B cell (primary cell): ENCODE measurements around the gene TLR4. TPM values are rescaled to one million over a fixed set of nuclear protein-coding genes. Genes with fewer than 3 reads are reported as not detected.

Experiments
- ATAC-seq: fragments of 200-7000 bp; cut with Tn5 transposase; one replicate; pipeline ENCODE4 v1.10.0; 2021; ENCODE audit warnings: low read depth, mild to moderate bottlenecking, moderate number of reproducible peaks, moderate library complexity
- CTCF ChIA-PET: fragments of 350-600 bp; sonication (Branson Sonifier 250); formaldehyde crosslinking; loops from one replicate; lab custom pipeline; 2021; ENCODE audit warnings: antibody characterized with exemption, inconsistent platforms; lab: Charles Lee
- POLR2A ChIA-PET: fragments of 350-600 bp; sonication (Branson Sonifier 250); formaldehyde crosslinking; loops from one replicate; lab custom pipeline; 2021; ENCODE audit warnings: antibody characterized with exemption; lab: Charles Lee
- DNase-seq: peaks from one replicate; pipeline ENCODE4 v3.0.0; 2013
- H2AFZ ChIP-seq: 2 replicates; pipeline ENCODE4 v1.6.1; 2012; ENCODE audit warnings: mild to moderate bottlenecking, low read depth, low read length; ENCODE audit not compliant: insufficient read depth, poor library complexity, severe bottlenecking
- H3K27ac ChIP-seq, 2 donors: 1 replicate in 1 of 2; 2 replicates in 1 of 2; pipeline ENCODE4 v1.5.1; 2012 to 2013; ENCODE audit warnings: low read length in 2 of 2, mild to moderate bottlenecking in 2 of 2, moderate library complexity in 1 of 2
- H3K27me3 ChIP-seq, 4 experiments: fragments of 200-600 bp in 1 of 4; sonication (generic) in 1 of 4; replicated peaks in 1 of 4; 1 replicate in 2 of 4; 2 replicates in 2 of 4; pipeline versions ENCODE4 v1.6.1 to v1.7.0; 2013 to 2016; ENCODE audit warnings: low read length in 3 of 4, mild to moderate bottlenecking in 2 of 4, mixed read lengths in 1 of 4, moderate library complexity in 1 of 4; ENCODE audit not compliant: insufficient read depth in 4 of 4, control insufficient read depth in 3 of 4; ENCODE audit errors: control extremely low read depth in 1 of 4
- H3K36me3 ChIP-seq, 2 experiments: replicated peaks in 1 of 2; 1 replicate in 1 of 2; 2 replicates in 1 of 2; pipeline versions ENCODE4 v1.6.1 to v1.7.1; 2013; ENCODE audit warnings: low read length in 1 of 2; ENCODE audit not compliant: insufficient read depth in 2 of 2, control insufficient read depth in 1 of 2; ENCODE audit errors: control extremely low read depth in 1 of 2, extremely low read depth in 1 of 2
- H3K4me1 ChIP-seq, 2 donors: fragments of 200-600 bp in 1 of 2; sonication (generic) in 1 of 2; 1 replicate in 1 of 2; 2 replicates in 1 of 2; pipeline versions ENCODE4 v1.5.1 to v1.6.1; 2013 to 2017; ENCODE audit warnings: low read length in 2 of 2; ENCODE audit not compliant: control insufficient read depth in 2 of 2, insufficient read depth in 2 of 2
- H3K4me2 ChIP-seq: replicated peaks from 2 replicates; pipeline ENCODE3; 2012; ENCODE audit warnings: mild to moderate bottlenecking, low read depth, low read length; ENCODE audit not compliant: poor library complexity, severe bottlenecking
- H3K4me3 ChIP-seq, 5 experiments: fragments of 200-600 bp in 1 of 5; sonication (generic) in 1 of 5; 1 replicate in 3 of 5; 2 replicates in 2 of 5; pipeline versions ENCODE4 v1.5.1 to v1.7.0; 2011 to 2016; ENCODE audit warnings: low read length in 4 of 5, mild to moderate bottlenecking in 4 of 5, low read depth in 2 of 5, control low read depth in 1 of 5, moderate library complexity in 1 of 5; ENCODE audit not compliant: insufficient read depth in 1 of 5; ENCODE audit errors: control extremely low read depth in 1 of 5, extremely low read depth in 1 of 5
- H3K79me2 ChIP-seq: fragments of 200-600 bp; sonication (generic); one replicate; pipeline ENCODE4 v1.6.0; 2016; ENCODE audit warnings: low read length; ENCODE audit not compliant: control insufficient read depth, insufficient read depth
- H3K9ac ChIP-seq: fragments of 200-600 bp; sonication (generic); 2 replicates; pipeline ENCODE4 v1.6.1; 2017; ENCODE audit warnings: mild to moderate bottlenecking, low read length, moderate library complexity
- H3K9me3 ChIP-seq, 3 donors: one replicate each; pipeline versions ENCODE4 v1.6.1 to v1.7.1; 2013; ENCODE audit warnings: low read length in 2 of 3; ENCODE audit not compliant: control insufficient read depth in 2 of 3, insufficient read depth in 1 of 3; ENCODE audit errors: control extremely low read depth in 1 of 3
- H4K20me1 ChIP-seq: 2 replicates; pipeline ENCODE4 v1.6.0; 2012; ENCODE audit warnings: mild to moderate bottlenecking, low read length; ENCODE audit not compliant: insufficient read depth, control insufficient read depth, poor library complexity, severe bottlenecking
- H3K27ac Mint-ChIP-seq: one replicate; pipeline ENCODE4 v1.8.0; 2021; ENCODE audit warnings: mixed read lengths
- H3K27me3 Mint-ChIP-seq: one replicate; pipeline ENCODE4 v1.8.0; 2021; ENCODE audit warnings: mixed read lengths
- H3K4me1 Mint-ChIP-seq: one replicate; pipeline ENCODE4 v1.8.0; 2021; ENCODE audit warnings: mixed read lengths
- H3K4me3 Mint-ChIP-seq: one replicate; pipeline ENCODE4 v1.8.0; 2021; ENCODE audit warnings: mixed read lengths
- H3K9me3 Mint-ChIP-seq: one replicate; pipeline ENCODE4 v1.8.0; 2022; ENCODE audit warnings: mixed read lengths; ENCODE audit not compliant: insufficient read depth
- EZH2 ChIP-seq: IDR thresholded peaks from 2 replicates; pipeline ENCODE4 v1.6.1; 2012; ENCODE audit warnings: borderline replicate concordance, low read depth, mild to moderate bottlenecking, moderate library complexity, low read length; ENCODE audit not compliant: insufficient read depth, poor library complexity, severe bottlenecking
- WGBS: methylation state at CpG from one replicate; pipeline ENCODE4 v1.1.5; 2013; ENCODE audit warnings: missing lambda C conversion rate; ENCODE audit not compliant: insufficient coverage; 5-methylcytosine and 5-hydroxymethylcytosine counted together
- intact Hi-C: fragments of 100-400 bp; cut with micrococcal nuclease; formaldehyde crosslinking; loops from one replicate; pipeline ENCODE4 v1.10.0; 2022
- polyA plus RNA-seq: library from polyadenylated mRNA; depleted of rRNA; stranded (reverse); fragments of >200 nt; gene quantifications from 2 replicates; pipeline ENCODE4 v1.2.3, GENCODE V29; 2012
- total RNA-seq, 2 donors: library from RNA; stranded (reverse); fragments of 120-200 nt in 1 of 2; gene quantifications; 1 replicate in 1 of 2; 2 replicates in 1 of 2; pipeline versions ENCODE4 v1.2.3 to v1.2.4, GENCODE V29; 2013 to 2022
- TF ChIP-seq, protein P1 (sequence below): fragments of 200-600 bp; IDR thresholded peaks from one replicate; pipeline ENCODE4 v1.8.0; 2022; ENCODE audit warnings: antibody characterized with exemption, mild to moderate bottlenecking

TLR4 gene
- total and polyA plus RNA-seq, 2 donors (not counting 1 experiment from before 2014, with no cell fraction given) = 0.51 to 3.7 TPM

DNA sequence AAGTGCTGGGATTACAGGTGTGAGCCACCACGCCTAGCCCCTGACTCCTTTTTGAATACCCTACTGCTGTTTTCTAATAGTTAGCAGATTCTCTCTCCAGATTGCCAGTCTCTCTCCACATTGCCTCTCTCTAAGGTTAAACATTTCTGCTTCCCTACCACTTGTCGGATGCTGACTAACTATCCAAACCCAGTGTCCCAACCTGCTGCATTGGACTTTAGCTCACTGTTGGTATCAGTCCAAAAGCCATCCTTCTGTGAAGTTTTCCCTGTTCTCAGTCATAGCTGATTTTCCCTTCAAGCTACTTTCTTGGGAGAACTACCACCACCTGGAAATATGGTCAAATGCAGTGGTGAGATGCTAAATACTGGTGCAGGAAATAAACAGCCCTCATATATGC lies 48.7 kb downstream of the TLR4 start:
- ChIA-PET CTCF (no interaction called here), POLR2A (no interaction called here)
- no peak for ATAC-seq
- H3K27me3 Mint-ChIP-seq = peaks cover 59% of the 10 kb centered on the region
- no peaks in the 10 kb centered on the region for H3K9me3 ChIP-seq
- no peak overlapping the region for H3K9ac ChIP-seq
- no peak overlapping the region for H3K4me3 ChIP-seq
- no peak overlapping the region for H3K27ac Mint-ChIP-seq
- H2AFZ ChIP-seq = no peak overlapping the region
- no peak overlapping the region for H3K4me3 Mint-ChIP-seq
- intact Hi-C loops = no loop called here
- no peaks in the 10 kb centered on the region for H3K9me3 Mint-ChIP-seq
- no peak overlapping the region for H3K27ac ChIP-seq
- WGBS = 95% methylated on average over 2 of the region's 2 CpGs
- no peaks in the 10 kb centered on the region for H3K79me2 ChIP-seq
- no peaks in the 10 kb centered on the region for H4K20me1 ChIP-seq
- H3K4me2 ChIP-seq = no peak overlapping the region
- H3K4me1 ChIP-seq = peaks cover 0 to 3% of the 10 kb centered on the region in 2 donors
- TF ChIP-seq EZH2 = no peak
- TF ChIP-seq, protein P1, sequence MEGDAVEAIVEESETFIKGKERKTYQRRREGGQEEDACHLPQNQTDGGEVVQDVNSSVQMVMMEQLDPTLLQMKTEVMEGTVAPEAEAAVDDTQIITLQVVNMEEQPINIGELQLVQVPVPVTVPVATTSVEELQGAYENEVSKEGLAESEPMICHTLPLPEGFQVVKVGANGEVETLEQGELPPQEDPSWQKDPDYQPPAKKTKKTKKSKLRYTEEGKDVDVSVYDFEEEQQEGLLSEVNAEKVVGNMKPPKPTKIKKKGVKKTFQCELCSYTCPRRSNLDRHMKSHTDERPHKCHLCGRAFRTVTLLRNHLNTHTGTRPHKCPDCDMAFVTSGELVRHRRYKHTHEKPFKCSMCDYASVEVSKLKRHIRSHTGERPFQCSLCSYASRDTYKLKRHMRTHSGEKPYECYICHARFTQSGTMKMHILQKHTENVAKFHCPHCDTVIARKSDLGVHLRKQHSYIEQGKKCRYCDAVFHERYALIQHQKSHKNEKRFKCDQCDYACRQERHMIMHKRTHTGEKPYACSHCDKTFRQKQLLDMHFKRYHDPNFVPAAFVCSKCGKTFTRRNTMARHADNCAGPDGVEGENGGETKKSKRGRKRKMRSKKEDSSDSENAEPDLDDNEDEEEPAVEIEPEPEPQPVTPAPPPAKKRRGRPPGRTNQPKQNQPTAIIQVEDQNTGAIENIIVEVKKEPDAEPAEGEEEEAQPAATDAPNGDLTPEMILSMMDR = no peak
- DNase-seq = no peak
- peaks cover 0 to 16% (median 2%) of the 10 kb centered on the region in 4 experiments for H3K27me3 ChIP-seq
- H3K36me3 ChIP-seq = no peaks in the 10 kb centered on the region
- no peaks in the 10 kb centered on the region for H3K4me1 Mint-ChIP-seq

DNA sequence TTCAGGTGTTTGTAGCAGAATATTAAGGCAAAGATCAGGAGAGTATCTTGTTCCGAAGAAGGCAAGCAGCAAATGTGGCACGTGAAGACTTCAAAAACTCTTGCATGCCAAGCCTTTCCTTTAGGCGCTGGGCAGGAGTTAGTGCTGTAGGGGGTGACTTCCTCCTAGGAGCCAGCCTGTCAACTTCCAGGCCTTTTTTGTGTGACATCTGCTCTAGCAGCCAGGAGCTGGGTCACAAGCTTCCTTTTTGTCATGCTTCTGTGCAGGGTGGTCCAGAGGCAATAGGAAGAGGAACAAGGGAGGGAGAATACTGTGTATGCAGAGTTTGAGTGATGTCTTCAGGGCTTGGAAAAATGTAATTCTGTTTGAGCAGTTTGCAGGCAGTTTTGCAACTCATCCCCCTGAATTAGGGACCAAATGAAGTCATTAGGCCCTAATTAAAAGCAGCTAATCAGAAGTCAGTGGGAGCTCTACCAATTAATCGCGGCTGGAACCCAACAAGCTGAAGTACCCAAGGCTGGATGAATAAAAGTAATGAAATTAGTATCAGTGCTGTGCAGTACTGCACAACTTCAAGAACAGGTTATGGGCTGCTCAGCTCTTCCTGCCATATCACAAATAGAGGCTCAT lies 53.5 kb downstream of the TLR4 start:
- Mint-ChIP-seq H3K4me1 (no peaks in the 10 kb centered on the region), H3K27me3 (peaks cover 44% of the 10 kb centered on the region), H3K27ac (no peak overlapping the region), H3K4me3 (no peak overlapping the region), H3K9me3 (no peaks in the 10 kb centered on the region)
- Histone ChIP-seq H3K27me3 (peaks cover 0 to 6% (median 0%) of the 10 kb centered on the region in 4 experiments), H3K4me3 (no peak overlapping the region), H4K20me1 (no peaks in the 10 kb centered on the region), H3K36me3 (no peaks in the 10 kb centered on the region), H3K27ac (no peak overlapping the region), H3K9ac (no peak overlapping the region), H3K4me1 (no peaks in the 10 kb centered on the region), H3K9me3 (no peaks in the 10 kb centered on the region), H2AFZ (no peak overlapping the region), H3K4me2 (no peak overlapping the region), H3K79me2 (no peaks in the 10 kb centered on the region)
- no peak for TF ChIP-seq EZH2
- TF ChIP-seq, protein P1 = no peak
- intact Hi-C loops = no loop called here
- no peak for ATAC-seq
- CTCF ChIA-PET = no interaction called here
- POLR2A ChIA-PET = no interaction called here
- DNase-seq = no peak
- 75% methylated on average over 4 of the region's 5 CpGs for WGBS
